Activated CD4-positive, CD25-positive, alpha-beta regulatory T cell treated with anti-CD3 and anti-CD28 coated beads, Interleukin-2, amount 50 U/mL, for 16 hours (primary cell): ENCODE data around the gene POGLUT3.

ENCODE experiments used
- DNase-seq: peaks from one replicate; pipeline ENCODE4 v3.0.0-alpha.2; 2020; ENCODE audit warnings: low read depth, low spot score

Gene POGLUT3

GRCh38 chr11:108500721-108501120 lies 2.5 kb upstream of the POGLUT3 start:
- DNase-seq: no peak

GRCh38 chr11:108500169-108500568 lies 2.0 kb upstream of the POGLUT3 start:
- DNase-seq: no peak

DNA sequence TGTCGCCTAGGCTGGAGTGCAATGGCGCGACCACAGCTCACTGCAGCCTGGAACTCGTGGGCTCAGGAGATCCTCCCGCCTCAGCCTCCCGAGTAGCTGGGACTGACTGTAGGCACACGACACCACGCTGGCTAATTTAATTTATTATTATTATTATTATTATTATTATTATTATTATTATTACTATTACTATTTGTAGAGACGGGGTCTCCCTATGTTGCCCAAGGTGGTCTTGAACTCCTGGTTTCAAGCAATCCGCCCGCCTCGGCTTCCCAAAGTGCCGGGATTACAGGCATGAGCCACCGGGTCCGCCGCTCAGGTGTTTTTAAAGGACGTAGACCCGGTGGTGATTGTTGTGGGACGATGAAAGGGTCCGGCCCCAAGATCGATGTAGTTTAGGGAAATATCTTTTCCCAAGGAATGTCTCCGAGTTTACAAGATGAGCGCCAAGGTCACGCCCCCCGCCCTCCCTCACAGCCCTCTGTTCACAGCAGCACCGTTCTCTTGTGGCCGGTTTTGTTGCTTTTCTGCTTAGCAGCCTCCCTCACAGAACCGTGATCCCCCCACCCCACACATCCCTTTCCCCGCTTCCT lies 728 bp upstream of the POGLUT3 start:
- no peak for DNase-seq

- peak; percentile 41 for DNase-seq
These were observed 703 bp downstream of the POGLUT3 start for GRCh38 chr11:108497317-108498045.

DNA sequence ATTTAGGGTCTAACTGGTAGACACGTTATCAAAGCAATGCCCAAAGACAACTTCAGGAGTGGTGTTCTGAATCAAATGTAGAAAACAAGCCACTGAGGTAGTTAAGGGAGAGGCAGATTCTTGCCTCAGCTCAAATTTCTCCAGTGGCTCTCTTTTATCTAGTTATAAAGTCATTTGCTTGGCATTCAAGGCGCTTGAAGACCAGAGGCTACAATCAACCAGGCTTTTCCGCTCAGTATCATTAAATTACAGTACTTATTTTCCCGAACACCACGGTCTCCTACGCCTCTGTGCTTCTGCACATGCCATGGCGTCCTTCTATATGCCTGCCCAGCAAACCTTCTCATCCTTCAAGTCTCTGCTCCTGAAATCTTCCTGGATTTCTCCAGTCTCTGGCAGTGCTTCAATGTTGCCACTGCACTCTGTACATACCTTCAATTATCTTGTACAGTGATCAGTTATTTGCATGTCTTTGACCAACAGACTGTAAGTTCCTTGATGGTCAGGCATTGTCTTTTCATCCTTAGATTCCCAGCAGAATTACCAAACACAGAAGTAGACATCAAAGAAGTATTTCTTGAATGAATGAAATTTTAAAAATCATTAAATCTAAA lies 1.4 kb downstream of the POGLUT3 start:
- no peak for DNase-seq

- DNase-seq: no peak
These were observed 2.9 kb downstream of the POGLUT3 start for GRCh38 chr11:108495326-108495725.

DNA sequence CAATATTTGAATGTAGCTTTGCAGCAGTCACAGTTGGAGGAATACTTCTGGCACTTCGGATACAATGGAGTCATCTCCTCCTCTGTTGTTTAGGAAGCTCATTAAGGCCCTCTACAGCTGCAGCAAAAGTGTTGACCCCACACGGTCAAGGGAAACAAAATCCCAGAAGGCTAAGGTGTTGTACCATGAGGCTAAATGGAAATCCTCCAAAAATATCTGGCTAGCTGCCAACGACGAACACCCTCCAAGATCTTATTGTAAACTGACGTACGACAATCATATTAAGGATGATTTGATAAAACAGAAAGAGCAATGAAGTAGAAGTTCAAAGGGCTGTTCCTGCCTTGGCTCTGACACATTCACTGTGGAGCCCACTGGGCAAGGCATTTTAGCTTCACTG lies 4.0 kb downstream of the POGLUT3 start:
- no peak for DNase-seq

- no peak for DNase-seq
These were observed 6.2 kb downstream of the POGLUT3 start for GRCh38 chr11:108491936-108492335.

DNA sequence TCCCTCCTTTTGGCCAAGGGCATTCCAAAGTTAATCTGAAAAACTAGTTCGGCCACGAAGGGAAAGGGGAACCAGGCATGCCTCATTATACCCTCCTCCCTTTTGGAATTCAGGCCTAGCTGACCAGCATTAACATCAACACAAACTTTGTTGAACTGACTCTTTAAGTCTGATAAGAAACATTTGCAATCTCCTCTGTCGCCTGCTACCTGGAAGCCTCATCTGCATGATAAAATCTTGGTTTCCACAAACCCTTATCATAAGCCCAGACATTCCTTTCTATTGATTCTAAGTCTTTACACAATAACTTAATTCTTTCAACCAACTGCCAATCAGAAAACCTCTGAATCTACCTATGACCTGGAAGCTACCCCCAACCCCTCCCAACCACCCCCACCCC lies 11.4 kb downstream of the POGLUT3 start:
- no peak for DNase-seq

DNA sequence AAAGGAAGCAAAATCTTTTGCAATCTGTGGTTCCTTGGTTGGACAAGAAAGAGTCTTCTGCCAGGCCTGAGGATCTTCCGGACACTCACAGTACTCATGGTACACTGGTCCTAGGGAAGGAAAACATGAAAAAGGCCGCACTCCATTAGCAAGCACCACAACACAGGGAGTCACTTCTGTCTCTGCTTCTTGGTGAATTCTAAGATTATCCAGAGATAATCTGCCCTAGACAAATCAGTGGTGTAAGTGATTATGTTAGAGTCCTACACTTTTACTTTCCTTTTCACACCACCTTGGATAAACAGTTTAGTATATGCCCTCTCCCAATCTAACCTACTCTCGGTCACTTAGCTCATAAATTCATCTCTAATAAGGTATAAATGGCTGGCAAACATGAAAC lies 11.9 kb downstream of the POGLUT3 start:
- DNase-seq: no peak

- no peak for DNase-seq
These were observed 15.0 kb downstream of the POGLUT3 start for GRCh38 chr11:108483163-108483562.

- no peak for DNase-seq
These were observed 23.3 kb downstream of the POGLUT3 start for GRCh38 chr11:108474664-108475463.

DNA sequence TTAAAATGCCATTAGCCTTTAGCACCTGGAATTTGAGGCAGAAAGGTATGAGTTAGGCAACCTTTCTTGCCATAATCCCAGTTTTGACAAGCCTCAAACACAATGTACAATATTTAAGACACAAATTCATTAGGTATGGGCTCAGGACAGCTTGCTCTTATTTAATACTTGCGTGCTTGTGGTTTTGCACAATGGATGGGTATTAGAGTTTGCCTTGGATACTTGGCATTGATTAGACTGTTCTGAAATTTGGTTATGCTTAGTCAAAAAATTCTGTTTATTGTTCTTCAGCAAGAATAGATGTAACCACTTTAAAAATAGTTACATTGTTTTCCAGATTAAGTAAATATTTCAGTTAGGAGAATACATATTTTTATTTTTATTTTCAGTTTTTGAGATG lies 25.5 kb downstream of the POGLUT3 start:
- no peak for DNase-seq

DNA sequence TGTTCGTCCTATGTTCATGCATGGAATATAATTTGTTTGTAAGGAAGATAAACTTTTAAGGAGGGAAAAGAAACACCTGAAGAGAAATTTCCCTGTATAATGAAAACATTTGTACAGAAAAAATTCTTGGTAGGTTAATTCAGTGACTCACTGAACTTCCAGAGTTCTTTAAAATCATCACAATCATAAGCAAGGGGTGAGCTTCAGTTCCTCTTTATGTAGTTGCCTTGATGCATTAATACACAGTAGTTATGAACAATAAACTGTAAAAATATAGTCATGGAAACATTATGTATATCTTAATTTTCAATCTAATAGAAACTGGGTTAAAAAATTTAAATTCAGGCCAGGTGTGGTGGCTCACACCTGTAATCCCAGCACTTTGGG lies 29.7 kb downstream of the POGLUT3 start:
- DNase-seq: no peak

GRCh38 chr11:108467091-108467823 lies 30.9 kb downstream of the POGLUT3 start, which contains the start of gene C11orf65:
Gene C11orf65 (minus strand): TSS chr11:108467529. CDS start chr11:108461559, 5,970 bp downstream.
- peak; percentile 90 for DNase-seq

- no peak for DNase-seq
These were observed 31.8 kb downstream of the POGLUT3 start for GRCh38 chr11:108466405-108466804.

- no peak for DNase-seq
These were observed 44.9 kb downstream of the POGLUT3 start for GRCh38 chr11:108453207-108453835.
